ENCODE data around the gene TMEM270. TPM values are rescaled to one million over a fixed set of nuclear protein-coding genes. Genes with fewer than 3 reads are reported as not detected.

TMEM270 gene
- total RNA-seq, 4 donors from 2014 or later: not detected

DNA sequence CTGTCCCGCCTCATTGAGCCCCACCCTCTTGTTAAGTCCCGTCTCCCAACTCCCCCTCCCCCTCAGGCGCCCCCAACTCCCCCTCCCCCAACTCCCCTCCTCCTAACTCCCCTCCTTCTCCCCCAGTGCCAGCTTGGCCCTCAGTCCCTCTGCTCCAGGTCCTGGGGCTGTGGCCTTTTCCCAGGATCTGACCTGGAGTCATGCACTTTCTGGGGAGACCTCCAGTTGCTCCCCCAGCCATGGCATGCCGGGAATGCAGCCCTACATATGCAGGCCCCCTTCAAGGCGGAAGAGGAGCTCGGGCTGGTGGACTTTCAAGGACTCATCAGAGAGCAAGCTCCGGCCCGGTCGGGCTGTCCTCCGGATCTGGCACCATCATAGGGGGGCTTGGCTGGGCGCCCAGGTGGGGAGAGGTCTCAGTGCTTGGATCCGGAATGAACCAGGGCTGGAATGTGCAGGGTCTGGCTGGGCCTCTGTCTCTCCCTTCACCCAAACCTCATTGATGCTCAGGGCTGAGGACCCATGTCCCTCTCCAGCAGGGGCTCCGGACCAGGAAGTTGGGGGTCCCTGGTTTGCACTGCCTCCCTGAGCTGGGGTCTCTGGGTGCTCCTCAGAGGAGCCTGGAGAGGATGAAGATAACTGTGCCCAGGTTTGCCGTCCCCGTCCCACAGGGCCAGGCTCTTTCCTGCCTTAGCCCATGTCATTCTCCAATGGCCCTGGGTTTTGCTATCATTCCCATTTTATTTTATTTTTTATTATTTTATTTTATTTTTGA, 41.1 kb downstream of the TMEM270 start:
- Histone ChIP-seq H3K27ac (no peak overlapping the region), H3K36me3 (no peaks in the 10 kb centered on the region), H3K9me3 (no peaks in the 10 kb centered on the region), H3K4me3 (no peak overlapping the region), H3K4me1 (peaks cover 0 to 35% (median 18%) of the 10 kb centered on the region in 3 donors), H3K27me3 (no peaks in the 10 kb centered on the region)
- WGBS, 2 donors: 86 to 89% methylated on average over 4 of the region's 15 CpGs
- no peak for DNase-seq
- TF ChIP-seq, protein P1, sequence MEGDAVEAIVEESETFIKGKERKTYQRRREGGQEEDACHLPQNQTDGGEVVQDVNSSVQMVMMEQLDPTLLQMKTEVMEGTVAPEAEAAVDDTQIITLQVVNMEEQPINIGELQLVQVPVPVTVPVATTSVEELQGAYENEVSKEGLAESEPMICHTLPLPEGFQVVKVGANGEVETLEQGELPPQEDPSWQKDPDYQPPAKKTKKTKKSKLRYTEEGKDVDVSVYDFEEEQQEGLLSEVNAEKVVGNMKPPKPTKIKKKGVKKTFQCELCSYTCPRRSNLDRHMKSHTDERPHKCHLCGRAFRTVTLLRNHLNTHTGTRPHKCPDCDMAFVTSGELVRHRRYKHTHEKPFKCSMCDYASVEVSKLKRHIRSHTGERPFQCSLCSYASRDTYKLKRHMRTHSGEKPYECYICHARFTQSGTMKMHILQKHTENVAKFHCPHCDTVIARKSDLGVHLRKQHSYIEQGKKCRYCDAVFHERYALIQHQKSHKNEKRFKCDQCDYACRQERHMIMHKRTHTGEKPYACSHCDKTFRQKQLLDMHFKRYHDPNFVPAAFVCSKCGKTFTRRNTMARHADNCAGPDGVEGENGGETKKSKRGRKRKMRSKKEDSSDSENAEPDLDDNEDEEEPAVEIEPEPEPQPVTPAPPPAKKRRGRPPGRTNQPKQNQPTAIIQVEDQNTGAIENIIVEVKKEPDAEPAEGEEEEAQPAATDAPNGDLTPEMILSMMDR (IDR thresholded peaks at IDR 0.05): no peak
- TF ChIP-seq POLR2A (IDR thresholded peaks at IDR 0.05): no peak
- intact Hi-C loops (cut with DNase I): no loop called here

DNA sequence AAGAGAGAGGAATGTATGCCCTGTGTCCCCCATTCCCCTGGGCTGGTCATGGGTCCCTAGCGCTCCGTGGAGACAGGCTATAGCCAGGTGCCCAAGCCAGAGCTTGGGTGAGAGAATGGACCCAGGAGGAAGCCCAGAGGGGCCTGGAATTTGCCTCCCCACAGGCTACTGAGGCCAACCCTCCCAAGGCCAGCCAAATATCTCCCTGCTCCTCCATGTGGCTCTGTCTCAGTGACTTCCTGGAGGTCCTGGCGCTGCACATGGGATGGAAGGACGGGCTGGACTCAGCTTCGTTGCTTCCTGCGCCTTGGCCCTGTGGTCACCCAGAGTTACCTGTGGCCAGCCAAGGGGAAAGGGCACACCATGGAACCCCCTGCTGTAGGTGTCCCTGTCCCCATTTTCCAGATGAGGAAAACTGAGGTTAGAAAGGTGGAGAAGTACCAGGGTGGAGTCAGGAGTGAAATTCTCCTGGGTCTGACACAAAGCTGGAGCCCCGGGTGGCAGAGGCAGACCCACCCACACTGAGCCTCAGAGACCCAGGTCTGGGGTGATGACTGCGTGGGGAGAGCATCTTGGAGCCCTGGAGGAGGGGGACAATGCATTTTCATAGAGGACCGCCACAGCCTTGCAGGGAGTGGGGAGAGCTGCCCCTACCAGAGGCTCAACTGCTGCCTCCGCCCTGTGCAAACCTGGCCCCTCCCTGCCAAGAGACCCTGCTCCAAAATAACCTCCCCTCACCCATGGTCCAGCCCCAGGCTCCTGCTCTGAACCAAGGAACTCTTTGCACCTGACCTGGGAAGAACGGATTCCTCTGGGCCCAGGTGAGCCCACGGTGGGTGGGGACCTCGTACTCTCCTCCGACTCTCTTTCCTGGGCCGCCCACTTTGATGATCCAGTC, 42.6 kb downstream of the TMEM270 start:
- WGBS, 2 donors: 82 to 93% methylated on average over 3 to 7 of the region's 15 CpGs
- DNase-seq: no peak
- Histone ChIP-seq H3K27me3 (no peaks in the 10 kb centered on the region), H3K36me3 (no peaks in the 10 kb centered on the region), H3K27ac (peak overlapping the region in 2 of 4 donors; percentile 33 to 49), H3K4me3 (no peak overlapping the region), H3K9me3 (no peaks in the 10 kb centered on the region), H3K4me1 (peaks cover 0 to 35% (median 18%) of the 10 kb centered on the region in 3 donors)
- no peak for TF ChIP-seq POLR2A (IDR thresholded peaks at IDR 0.05)
- TF ChIP-seq, protein P1 (IDR thresholded peaks at IDR 0.05): no peak
- intact Hi-C loops (cut with DNase I): no loop called here

- intact Hi-C loops (cut with DNase I): no loop called here
- WGBS, 2 donors: 27 to 66% methylated on average over 17 to 18 of the region's 24 CpGs
- no peaks in the 10 kb centered on the region for H3K27me3 ChIP-seq
- no peaks in the 10 kb centered on the region for H3K36me3 ChIP-seq
- TF ChIP-seq, protein P1 (IDR thresholded peaks at IDR 0.05): no peak
- TF ChIP-seq POLR2A (IDR thresholded peaks at IDR 0.05): no peak
- H3K27ac ChIP-seq: peak overlapping the region in 2 of 4 donors; percentile 33 to 49
- no peak overlapping the region for H3K4me3 ChIP-seq
- DNase-seq: no peak
- H3K4me1 ChIP-seq: peaks cover 0 to 37% (median 18%) of the 10 kb centered on the region in 3 donors
- H3K9me3 ChIP-seq: no peaks in the 10 kb centered on the region
Measured at GRCh38 chr7:73904219-73905137, 43.5 kb downstream of the TMEM270 start.

GRCh38 chr7:73905360-73905759, 44.4 kb downstream of the TMEM270 start:
- WGBS, 2 donors: 81 to 85% methylated on average over 13 to 14 of the region's 15 CpGs
- TF ChIP-seq, protein P1 (IDR thresholded peaks at IDR 0.05): no peak
- TF ChIP-seq POLR2A (IDR thresholded peaks at IDR 0.05): no peak

More at GRCh38 chr7:73905360-73905759, 44.4 kb downstream of the TMEM270 start:
- H3K27ac ChIP-seq: no peak overlapping the region
- no peak for DNase-seq
- H3K27me3 ChIP-seq: no peaks in the 10 kb centered on the region
- no peak overlapping the region for H3K4me3 ChIP-seq
- no peaks in the 10 kb centered on the region for H3K9me3 ChIP-seq
- no peaks in the 10 kb centered on the region for H3K36me3 ChIP-seq
- intact Hi-C loops (cut with DNase I): no loop called here
- peaks cover 0 to 31% (median 14%) of the 10 kb centered on the region in 3 donors for H3K4me1 ChIP-seq
